Chondrocyte (in vitro differentiated cells): ENCODE results near the gene NUMBL. TPM values are rescaled to one million over a fixed set of nuclear protein-coding genes. Genes with fewer than 3 reads are reported as not detected.
A peak's percentile ranks its signal among the peaks of the same experiment; 100 is the strongest.

Experiments
- DNase-seq: peaks from one replicate; pipeline ENCODE4 v3.0.0; 2021; ENCODE audit warnings: mixed read lengths, low spot score
- H3K27ac Mint-ChIP-seq: one replicate; pipeline ENCODE4 v1.8.0; 2021; ENCODE audit warnings: mild to moderate bottlenecking, moderate library complexity, mixed read lengths; ENCODE audit not compliant: unreplicated experiment
- H3K27me3 Mint-ChIP-seq: 2 replicates; pipeline ENCODE4 v1.8.0; 2021; ENCODE audit warnings: low read depth, mixed read lengths
- H3K36me3 Mint-ChIP-seq: 2 replicates; pipeline ENCODE4 v1.8.0; 2021; ENCODE audit warnings: low read depth, mixed read lengths
- H3K4me1 Mint-ChIP-seq: 2 replicates; pipeline ENCODE4 v1.8.0; 2021; ENCODE audit warnings: low read depth, mild to moderate bottlenecking, mixed read lengths
- H3K4me3 Mint-ChIP-seq: one replicate; pipeline ENCODE4 v1.8.0; 2021; ENCODE audit warnings: mild to moderate bottlenecking, moderate library complexity, mixed read lengths; ENCODE audit not compliant: unreplicated experiment
- H3K9me3 Mint-ChIP-seq: 2 replicates; pipeline ENCODE4 v1.8.0; 2021; ENCODE audit warnings: low read depth, mixed read lengths
- total RNA-seq: library from RNA; stranded (reverse); gene quantifications from 3 replicates; pipeline ENCODE4 v1.2.1, GENCODE V29; 2021
- TF ChIP-seq, protein P1 (sequence below): fragments of 200-600 bp; sonication (generic); IDR thresholded peaks from 2 replicates; pipeline ENCODE4 v1.5.0; 2021; ENCODE audit warnings: antibody characterized with exemption, mild to moderate bottlenecking, moderate library complexity

NUMBL gene
- total RNA-seq, 1 donor from 2014 or later = 121 TPM

DNA sequence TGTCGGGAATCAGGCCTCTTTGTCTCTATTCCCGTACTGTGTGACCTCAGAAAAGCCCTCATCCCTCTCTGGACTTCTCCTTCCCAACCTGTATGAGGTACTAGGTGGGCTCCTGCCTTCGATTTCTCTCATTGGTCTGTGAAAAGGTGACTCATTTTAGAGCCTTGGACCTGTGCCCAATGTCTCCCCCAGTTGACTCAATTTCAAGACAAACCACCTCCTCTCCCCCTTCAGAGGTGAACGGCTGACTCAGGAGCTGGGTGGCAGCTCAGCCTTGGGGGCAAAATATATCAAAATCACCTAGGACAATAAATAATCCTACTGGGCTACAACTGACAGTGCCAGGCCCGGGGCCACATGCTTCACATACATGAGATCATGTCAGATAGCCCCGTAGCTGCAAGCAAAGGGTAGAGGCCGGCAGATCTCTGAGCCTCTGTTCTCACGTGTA lies 25.6 kb upstream of the NUMBL start:
- Mint-ChIP-seq H3K4me3 (peak overlapping the region; percentile 91), H3K36me3 (peaks cover 13% of the 10 kb centered on the region), H3K27ac (peak overlapping the region; percentile 100), H3K27me3 (no peaks in the 10 kb centered on the region), H3K4me1 (peaks cover 47% of the 10 kb centered on the region), H3K9me3 (no peaks in the 10 kb centered on the region)
- TF ChIP-seq, protein P1, sequence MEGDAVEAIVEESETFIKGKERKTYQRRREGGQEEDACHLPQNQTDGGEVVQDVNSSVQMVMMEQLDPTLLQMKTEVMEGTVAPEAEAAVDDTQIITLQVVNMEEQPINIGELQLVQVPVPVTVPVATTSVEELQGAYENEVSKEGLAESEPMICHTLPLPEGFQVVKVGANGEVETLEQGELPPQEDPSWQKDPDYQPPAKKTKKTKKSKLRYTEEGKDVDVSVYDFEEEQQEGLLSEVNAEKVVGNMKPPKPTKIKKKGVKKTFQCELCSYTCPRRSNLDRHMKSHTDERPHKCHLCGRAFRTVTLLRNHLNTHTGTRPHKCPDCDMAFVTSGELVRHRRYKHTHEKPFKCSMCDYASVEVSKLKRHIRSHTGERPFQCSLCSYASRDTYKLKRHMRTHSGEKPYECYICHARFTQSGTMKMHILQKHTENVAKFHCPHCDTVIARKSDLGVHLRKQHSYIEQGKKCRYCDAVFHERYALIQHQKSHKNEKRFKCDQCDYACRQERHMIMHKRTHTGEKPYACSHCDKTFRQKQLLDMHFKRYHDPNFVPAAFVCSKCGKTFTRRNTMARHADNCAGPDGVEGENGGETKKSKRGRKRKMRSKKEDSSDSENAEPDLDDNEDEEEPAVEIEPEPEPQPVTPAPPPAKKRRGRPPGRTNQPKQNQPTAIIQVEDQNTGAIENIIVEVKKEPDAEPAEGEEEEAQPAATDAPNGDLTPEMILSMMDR = no peak
- no peak for DNase-seq

DNA sequence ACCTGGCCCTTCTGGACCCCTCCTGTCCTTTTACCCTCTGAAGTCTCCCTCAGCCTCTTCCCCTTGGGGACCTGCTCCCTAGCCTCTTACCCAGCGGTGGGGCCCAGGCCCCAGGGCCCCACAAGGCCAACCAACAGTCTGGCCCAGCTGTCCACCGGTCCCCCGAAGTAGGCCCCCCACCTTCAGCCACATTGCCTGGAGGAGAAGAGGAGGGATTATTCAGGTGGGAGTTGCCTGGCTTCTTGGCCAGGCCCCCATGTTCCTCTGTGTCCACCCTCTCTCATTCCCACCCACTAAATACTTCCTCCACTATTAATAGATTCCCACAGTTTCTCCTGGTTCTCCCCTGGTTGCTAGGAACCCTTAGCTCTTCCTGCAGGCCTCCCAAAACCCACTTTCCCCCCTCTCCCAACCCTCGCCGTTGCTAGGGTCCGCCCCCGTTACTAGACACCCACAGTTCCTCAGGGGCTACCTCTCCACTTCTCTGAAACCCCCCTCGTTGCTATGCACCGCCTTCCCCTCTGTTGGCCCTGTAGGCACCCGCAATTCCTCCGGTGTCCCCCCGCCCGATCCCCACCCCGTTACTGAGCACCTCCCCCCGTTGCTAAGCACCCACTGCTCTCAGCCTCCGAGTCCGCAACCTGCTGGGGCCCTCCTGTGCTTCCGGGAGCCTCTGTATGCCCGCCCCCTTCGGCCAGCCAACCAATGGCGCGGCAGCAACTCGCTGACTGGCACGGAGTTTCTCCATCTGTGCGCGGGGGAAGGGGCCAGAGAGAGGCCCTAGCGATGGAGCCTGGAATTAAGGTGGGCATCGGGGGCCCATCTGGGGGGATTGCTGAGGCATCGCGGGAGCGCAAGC lies 24.2 kb upstream of the NUMBL start:
- Mint-ChIP-seq H3K9me3 (no peaks in the 10 kb centered on the region), H3K36me3 (peaks cover 11% of the 10 kb centered on the region), H3K4me1 (peaks cover 33% of the 10 kb centered on the region), H3K27ac (peak overlapping the region; percentile 100), H3K27me3 (no peaks in the 10 kb centered on the region), H3K4me3 (peak overlapping the region; percentile 91)
- TF ChIP-seq, protein P1 = no peak
- DNase-seq = peak; percentile 98

DNA sequence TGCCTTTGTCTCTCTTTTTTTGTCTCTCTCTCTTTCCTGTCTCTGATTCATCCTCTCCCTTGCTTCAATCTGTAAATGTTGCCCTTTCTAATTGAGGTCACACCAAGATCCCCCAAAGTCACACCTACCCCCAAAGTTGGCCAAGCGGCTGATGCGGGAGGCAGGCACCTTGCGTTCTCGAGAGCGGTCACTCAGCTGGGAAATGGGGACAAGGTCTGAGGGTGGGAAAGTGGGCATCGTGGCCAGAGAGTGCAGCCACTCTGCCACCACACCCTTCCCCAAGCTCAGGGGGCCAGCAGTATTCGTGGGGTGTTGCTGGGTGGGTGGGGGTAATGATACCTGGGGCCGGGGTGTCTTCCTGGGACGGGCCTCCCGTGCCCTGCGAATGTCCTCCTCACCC lies 23.5 kb upstream of the NUMBL start:
- TF ChIP-seq, protein P1 = no peak

DNA sequence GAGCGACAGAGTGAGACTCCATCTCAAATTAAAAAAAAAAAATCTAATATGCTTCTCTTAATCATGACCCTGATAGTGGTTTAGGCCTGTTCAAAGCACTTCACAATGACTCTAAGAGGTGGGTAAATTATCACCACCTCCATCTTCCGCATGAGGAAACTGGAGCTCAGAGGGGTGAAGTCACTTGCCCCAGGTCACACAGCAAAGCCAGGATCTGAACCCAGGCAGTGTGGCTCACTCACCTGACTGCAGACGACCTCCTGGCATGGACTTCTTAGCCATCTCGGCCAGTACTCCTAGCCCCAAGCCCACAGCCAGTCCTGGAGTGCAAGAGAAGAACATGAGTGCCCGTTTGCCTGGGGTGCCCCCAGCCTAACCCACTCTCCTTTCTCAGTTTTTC lies 19.4 kb upstream of the NUMBL start:
- no peak overlapping the region for H3K4me3 Mint-ChIP-seq
- TF ChIP-seq, protein P1 = no peak
- peaks cover 11% of the 10 kb centered on the region for H3K4me1 Mint-ChIP-seq
- H3K27me3 Mint-ChIP-seq = no peaks in the 10 kb centered on the region
- DNase-seq = no peak
- peaks cover 22% of the 10 kb centered on the region for H3K36me3 Mint-ChIP-seq
- H3K27ac Mint-ChIP-seq = no peak overlapping the region
- H3K9me3 Mint-ChIP-seq = no peaks in the 10 kb centered on the region

More for the DNA sequence above, 23.5 kb upstream of the NUMBL start:
- H3K4me1 Mint-ChIP-seq = peaks cover 29% of the 10 kb centered on the region
- peaks cover 12% of the 10 kb centered on the region for H3K36me3 Mint-ChIP-seq
- H3K4me3 Mint-ChIP-seq = peak overlapping the region; percentile 91
- DNase-seq = no peak
- H3K9me3 Mint-ChIP-seq = no peaks in the 10 kb centered on the region
- H3K27ac Mint-ChIP-seq = peak overlapping the region; percentile 81
- H3K27me3 Mint-ChIP-seq = no peaks in the 10 kb centered on the region

DNA sequence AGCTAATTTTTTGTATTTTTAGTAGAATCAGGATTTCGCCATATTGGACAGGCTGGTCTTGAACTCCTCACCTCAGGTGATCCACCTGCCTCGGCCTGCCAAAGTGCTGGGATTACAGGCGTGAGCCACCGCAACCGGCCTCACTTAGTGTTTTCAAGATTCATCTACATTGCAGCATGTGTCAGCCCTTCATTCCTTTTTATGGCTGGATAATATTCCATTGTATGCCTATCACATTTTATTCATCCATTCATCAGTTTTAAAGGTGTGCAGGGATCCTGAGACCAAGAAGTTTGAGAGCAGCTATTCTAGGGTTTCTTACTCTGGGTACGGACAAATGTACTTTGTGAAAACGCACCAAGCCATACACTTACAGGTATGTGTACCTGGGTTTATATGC lies 17.2 kb upstream of the NUMBL start:
- peaks cover 28% of the 10 kb centered on the region for H3K36me3 Mint-ChIP-seq
- H3K4me1 Mint-ChIP-seq = no peaks in the 10 kb centered on the region
- DNase-seq = no peak
- no peak overlapping the region for H3K27ac Mint-ChIP-seq
- no peak overlapping the region for H3K4me3 Mint-ChIP-seq
- no peaks in the 10 kb centered on the region for H3K9me3 Mint-ChIP-seq
- TF ChIP-seq, protein P1 = no peak
- H3K27me3 Mint-ChIP-seq = no peaks in the 10 kb centered on the region
